HFFc6 (cell line): ENCODE data around the gene KIAA0040. TPM values are rescaled to one million over a fixed set of nuclear protein-coding genes. Genes with fewer than 3 reads are reported as not detected.

ENCODE experiments used
- DNase-seq: peaks from one replicate; pipeline ENCODE4 v3.0.0-alpha.2; 2018
- H3K27ac Mint-ChIP-seq: 2 replicates; pipeline ENCODE4 v1.8.0; 2020; ENCODE audit warnings: mild to moderate bottlenecking, mixed read lengths
- H3K27me3 Mint-ChIP-seq: 2 replicates; pipeline ENCODE4 v1.8.0; 2021; ENCODE audit warnings: mild to moderate bottlenecking, moderate library complexity, mixed read lengths; ENCODE audit not compliant: insufficient read depth
- H3K36me3 Mint-ChIP-seq: 2 replicates; pipeline ENCODE4 v1.8.0; 2021; ENCODE audit warnings: low read depth, mixed read lengths
- H3K4me1 Mint-ChIP-seq: 2 replicates; pipeline ENCODE4 v1.8.0; 2020; ENCODE audit warnings: low read depth, mixed read lengths
- H3K4me3 Mint-ChIP-seq: 2 replicates; pipeline ENCODE4 v1.8.0; 2020; ENCODE audit warnings: mild to moderate bottlenecking, moderate library complexity, mixed read lengths
- H3K9me3 Mint-ChIP-seq: 2 replicates; pipeline ENCODE4 v1.8.0; 2020; ENCODE audit warnings: mild to moderate bottlenecking, mixed read lengths
- CTCF ChIP-seq: fragments of 200-600 bp; sonication (generic); IDR thresholded peaks from 2 replicates; pipeline ENCODE4 v1.5.0; 2021; ENCODE audit warnings: antibody characterized with exemption, mild to moderate bottlenecking
- total RNA-seq, 6 experiments: library from RNA; stranded (reverse); fragmentation: NEBNext Ultra II Directional; extraction: Animal tissue kit (Norgen Biotek cat#: 25700); gene quantifications; 2 replicates in 1 of 6; 3 replicates in 5 of 6; pipeline ENCODE4 v1.2.3, GENCODE V29; 2021

Gene KIAA0040
- total RNA-seq, 6 experiments from 2014 or later = not detected

GRCh38 chr1:175136246-175136645, 56.3 kb downstream of the KIAA0040 start:
- peaks cover 6% of the 10 kb centered on the region for H3K27me3 Mint-ChIP-seq
- peaks cover 28% of the 10 kb centered on the region for H3K4me1 Mint-ChIP-seq
- no peaks in the 10 kb centered on the region for H3K9me3 Mint-ChIP-seq
- H3K27ac Mint-ChIP-seq = no peak overlapping the region
- no peaks in the 10 kb centered on the region for H3K36me3 Mint-ChIP-seq
- no peak for DNase-seq
- no peak overlapping the region for H3K4me3 Mint-ChIP-seq
- no peak for TF ChIP-seq CTCF

GRCh38 chr1:175134500-175134899, 58.1 kb downstream of the KIAA0040 start:
- peaks cover 2% of the 10 kb centered on the region; the same call in 1 of the 2 replicates for H3K27me3 Mint-ChIP-seq

GRCh38 chr1:175133673-175134435, 58.7 kb downstream of the KIAA0040 start:
- TF ChIP-seq CTCF = no peak
- H3K9me3 Mint-ChIP-seq = no peaks in the 10 kb centered on the region
- H3K4me3 Mint-ChIP-seq = no peak overlapping the region
- H3K27me3 Mint-ChIP-seq = peaks cover 2% of the 10 kb centered on the region; the same call in 1 of the 2 replicates
- no peak for DNase-seq
- peaks cover 36% of the 10 kb centered on the region for H3K4me1 Mint-ChIP-seq
- peak overlapping the region; percentile 55 for H3K27ac Mint-ChIP-seq
- no peaks in the 10 kb centered on the region for H3K36me3 Mint-ChIP-seq

More at GRCh38 chr1:175134500-175134899, 58.1 kb downstream of the KIAA0040 start:
- TF ChIP-seq CTCF = no peak
- Mint-ChIP-seq H3K9me3 (no peaks in the 10 kb centered on the region), H3K36me3 (no peaks in the 10 kb centered on the region), H3K4me1 (peaks cover 31% of the 10 kb centered on the region), H3K4me3 (no peak overlapping the region), H3K27ac (no peak overlapping the region; the same call in 1 of the 2 replicates)
- no peak for DNase-seq

GRCh38 chr1:175132436-175132835, 60.1 kb downstream of the KIAA0040 start:
- H3K27ac Mint-ChIP-seq = peak overlapping the region; percentile 27; the same call in 1 of the 2 replicates
- H3K4me1 Mint-ChIP-seq = peaks cover 39% of the 10 kb centered on the region
- DNase-seq = peak; percentile 59
- no peaks in the 10 kb centered on the region for H3K36me3 Mint-ChIP-seq
- TF ChIP-seq CTCF = no peak
- H3K27me3 Mint-ChIP-seq = peaks cover 4% of the 10 kb centered on the region
- H3K9me3 Mint-ChIP-seq = no peaks in the 10 kb centered on the region
- peak overlapping the region; percentile 47 for H3K4me3 Mint-ChIP-seq

- TF ChIP-seq CTCF = no peak
- Mint-ChIP-seq H3K27ac (no peak overlapping the region; the same call in 1 of the 2 replicates), H3K4me1 (peaks cover 39% of the 10 kb centered on the region), H3K9me3 (no peaks in the 10 kb centered on the region), H3K4me3 (no peak overlapping the region), H3K27me3 (peaks cover 2% of the 10 kb centered on the region), H3K36me3 (no peaks in the 10 kb centered on the region)
- no peak for DNase-seq
These were observed 61.5 kb downstream of the KIAA0040 start for GRCh38 chr1:175131095-175131494.
